ENCODE results near the gene MNDA. TPM values are rescaled to one million over a fixed set of nuclear protein-coding genes. Genes with fewer than 3 reads are reported as not detected.
A peak's percentile ranks its signal among the peaks of the same experiment; 100 is the strongest.
"Not testable (repeated sequence)": the region's sequence is repeated elsewhere in the genome, so short reads cannot be mapped to it uniquely, and the experiment has no call there.

The MNDA gene
- total RNA-seq, 1 experiment from 2014 or later: not detected

- H4K8ac ChIP-seq (replicated peaks; ENCODE audit: insufficient read length, low read depth, low read length): no peak overlapping the region
- H4K5ac ChIP-seq (ENCODE audit: insufficient read length, low read depth, low read length): no peak overlapping the region
- H3K14ac ChIP-seq (ENCODE audit: insufficient read depth, low read length): no peak overlapping the region
- H3K4me1 Mint-ChIP-seq: peaks cover 7 to 20% of the 10 kb centered on the region in 2 experiments
- H2BK15ac ChIP-seq (ENCODE audit: low read depth, low read length): no peak overlapping the region
- H2BK12ac ChIP-seq (ENCODE audit: insufficient read length, low read depth, low read length): no peak overlapping the region
- H3K23me2 ChIP-seq (ENCODE audit: insufficient read length, low read depth, low read length, poor library complexity, severe bottlenecking): no peaks in the 10 kb centered on the region
- peaks cover 6% of the 10 kb centered on the region for H3K27me3 Mint-ChIP-seq (ENCODE audit: low read depth)
- no peaks in the 10 kb centered on the region for H3K79me2 ChIP-seq (ENCODE audit: insufficient read depth, low read length)
- H3K9me3 Mint-ChIP-seq: peaks cover 10 to 14% of the 10 kb centered on the region in 2 experiments
- no peak overlapping the region for H3T11ph ChIP-seq (ENCODE audit: low read length)
- H2BK5ac ChIP-seq (ENCODE audit: insufficient read length, low read length): no peak overlapping the region
- no peak overlapping the region for H3K27ac Mint-ChIP-seq
- no peak overlapping the region for H3K4ac ChIP-seq (ENCODE audit: low read depth, low read length)
- no peak overlapping the region for H4K91ac ChIP-seq (ENCODE audit: insufficient read length, low read depth, low read length)
- no peak overlapping the region for H3K56ac ChIP-seq (ENCODE audit: insufficient read length, low read depth, low read length)
- H3K9me3 ChIP-seq (ENCODE audit: control insufficient read depth, low read depth, low read length): no peaks in the 10 kb centered on the region
- H3K4me3 Mint-ChIP-seq: peak overlapping the region in 1 of 2 experiments; percentile 16; a peak in 1 of 5 replicates
- no peak overlapping the region for H2BK20ac ChIP-seq (ENCODE audit: low read depth, low read length, poor library complexity, severe bottlenecking)
- H3K23ac ChIP-seq (ENCODE audit: insufficient read length, low read depth, low read length): no peak overlapping the region
- no peak overlapping the region for H2AFZ ChIP-seq (ENCODE audit: low read length)
- no peak overlapping the region for H3K9ac ChIP-seq (ENCODE audit: extremely low read depth, insufficient read length, low read length)
- H2BK120ac ChIP-seq (ENCODE audit: low read depth, low read length, poor library complexity, severe bottlenecking): no peak overlapping the region
- peak; percentile 73 for DNase-seq
- TF ChIP-seq CTCF (conservative IDR thresholded peaks at IDR 0.05): peak; percentile 28; the same call in 2 of the 3 replicates
- peaks cover 4% of the 10 kb centered on the region for H3K4me1 ChIP-seq (ENCODE audit: insufficient read depth, low read length)
- H2AK5ac ChIP-seq (ENCODE audit: insufficient read length, low read length): no peak overlapping the region
- H3K79me1 ChIP-seq (ENCODE audit: insufficient read depth, low read depth, low read length, poor library complexity, severe bottlenecking): no peaks in the 10 kb centered on the region
- H4K20me1 ChIP-seq (ENCODE audit: control insufficient read depth, insufficient read depth, insufficient read length): no peaks in the 10 kb centered on the region
- no peak overlapping the region for H3K27ac ChIP-seq (ENCODE audit: insufficient read length, low read depth, low read length)
- WGBS (ENCODE audit: extremely low coverage, insufficient read length, low lambda C conversion rate): no CpG with 5 or more reads among the region's 6 CpGs
- peaks cover 0 to 12% (median 9%) of the 10 kb centered on the region in 3 experiments; a peak in 5 of 7 replicates for H3K36me3 Mint-ChIP-seq (ENCODE audit: insufficient read depth in 1 of 3, low read depth in 3 of 3)
- H3K4me2 ChIP-seq (ENCODE audit: insufficient read depth, insufficient read length, low read length): no peak overlapping the region
- H3K18ac ChIP-seq (ENCODE audit: insufficient read length, low read depth, low read length): no peak overlapping the region
- no peaks in the 10 kb centered on the region for H3K27me3 ChIP-seq (ENCODE audit: insufficient read depth, low read length)
Observed at GRCh38 chr1:158864595-158864994, 33.4 kb downstream of the MNDA start.

GRCh38 chr1:158870438-158870837 lies 39.3 kb downstream of the MNDA start:
- H3K79me2 ChIP-seq (ENCODE audit: insufficient read depth, low read length); H2BK20ac ChIP-seq (ENCODE audit: low read depth, low read length, poor library complexity, severe bottlenecking); H2AK5ac ChIP-seq (ENCODE audit: insufficient read length, low read length); H3K4me1 ChIP-seq (ENCODE audit: insufficient read depth, low read length); H4K20me1 ChIP-seq (ENCODE audit: control insufficient read depth, insufficient read depth, insufficient read length); H2BK12ac ChIP-seq (ENCODE audit: insufficient read length, low read depth, low read length); H3K9me3 Mint-ChIP-seq; H3K23me2 ChIP-seq (ENCODE audit: insufficient read length, low read depth, low read length, poor library complexity, severe bottlenecking); H4K8ac ChIP-seq (replicated peaks; ENCODE audit: insufficient read length, low read depth, low read length); H3K56ac ChIP-seq (ENCODE audit: insufficient read length, low read depth, low read length); H4K91ac ChIP-seq (ENCODE audit: insufficient read length, low read depth, low read length); H3K27me3 ChIP-seq (ENCODE audit: insufficient read depth, low read length); H3K23ac ChIP-seq (ENCODE audit: insufficient read length, low read depth, low read length); H3K27ac Mint-ChIP-seq; H3T11ph ChIP-seq (ENCODE audit: low read length); H3K36me3 Mint-ChIP-seq (ENCODE audit: insufficient read depth in 1 of 3, low read depth in 3 of 3); H3K14ac ChIP-seq (ENCODE audit: insufficient read depth, low read length); H3K4me2 ChIP-seq (ENCODE audit: insufficient read depth, insufficient read length, low read length); H2BK15ac ChIP-seq (ENCODE audit: low read depth, low read length); H4K5ac ChIP-seq (ENCODE audit: insufficient read length, low read depth, low read length); H2AFZ ChIP-seq (ENCODE audit: low read length); H2BK5ac ChIP-seq (ENCODE audit: insufficient read length, low read length); H2BK120ac ChIP-seq (ENCODE audit: low read depth, low read length, poor library complexity, severe bottlenecking); H3K9ac ChIP-seq (ENCODE audit: extremely low read depth, insufficient read length, low read length); H3K4ac ChIP-seq (ENCODE audit: low read depth, low read length); H3K4me3 Mint-ChIP-seq; H3K9me3 ChIP-seq (ENCODE audit: control insufficient read depth, low read depth, low read length); H3K79me1 ChIP-seq (ENCODE audit: insufficient read depth, low read depth, low read length, poor library complexity, severe bottlenecking); DNase-seq; H3K27me3 Mint-ChIP-seq (ENCODE audit: low read depth); H3K18ac ChIP-seq (ENCODE audit: insufficient read length, low read depth, low read length); H3K27ac ChIP-seq (ENCODE audit: insufficient read length, low read depth, low read length): not testable (repeated sequence)
- peaks cover 8 to 14% of the 10 kb centered on the region in 2 experiments for H3K4me1 Mint-ChIP-seq
- no CpG with 5 or more reads among the region's 5 CpGs for WGBS (ENCODE audit: extremely low coverage, insufficient read length, low lambda C conversion rate)

Measured in H9 (cell line).